ENCODE measurements around the gene LECT2.

LECT2 gene

DNA sequence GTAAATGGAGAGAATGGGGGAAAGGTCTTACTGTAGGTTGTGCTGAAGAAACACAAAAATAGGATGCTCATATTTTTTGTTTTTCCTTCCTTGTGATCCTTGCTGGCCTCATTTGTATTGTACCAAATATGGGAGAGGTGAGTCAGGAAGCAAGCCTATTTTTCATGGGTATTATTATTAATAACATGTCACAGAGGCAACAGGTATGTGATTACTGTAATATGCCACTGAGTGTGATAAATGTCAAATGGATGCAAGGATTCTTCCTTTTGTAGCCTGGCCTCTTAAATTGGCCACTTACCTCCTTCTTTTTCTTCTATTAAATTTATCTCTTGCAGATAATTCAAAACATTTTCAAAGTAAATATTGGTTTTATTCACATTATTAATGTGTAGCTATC, 10.2 kb downstream of the LECT2 start:
- H3K27ac ChIP-seq (replicated peaks), result no peak overlapping the region
- no peak overlapping the region for H3K4me3 ChIP-seq (replicated peaks; ENCODE audit: insufficient read depth, low read length)
- DNase-seq (ENCODE audit: low read depth in 1 of 2, low spot score in 1 of 2), result no peak
- TF ChIP-seq POLR2AphosphoS5 (IDR thresholded peaks at IDR 0.05; ENCODE audit: low read depth) (no peak), GABPA (IDR thresholded peaks at IDR 0.05; ENCODE audit: low read depth) (no peak), SPI1 (IDR thresholded peaks at IDR 0.05; ENCODE audit: borderline replicate concordance, low read depth) (no peak)
- TF ChIP-seq, protein P1, sequence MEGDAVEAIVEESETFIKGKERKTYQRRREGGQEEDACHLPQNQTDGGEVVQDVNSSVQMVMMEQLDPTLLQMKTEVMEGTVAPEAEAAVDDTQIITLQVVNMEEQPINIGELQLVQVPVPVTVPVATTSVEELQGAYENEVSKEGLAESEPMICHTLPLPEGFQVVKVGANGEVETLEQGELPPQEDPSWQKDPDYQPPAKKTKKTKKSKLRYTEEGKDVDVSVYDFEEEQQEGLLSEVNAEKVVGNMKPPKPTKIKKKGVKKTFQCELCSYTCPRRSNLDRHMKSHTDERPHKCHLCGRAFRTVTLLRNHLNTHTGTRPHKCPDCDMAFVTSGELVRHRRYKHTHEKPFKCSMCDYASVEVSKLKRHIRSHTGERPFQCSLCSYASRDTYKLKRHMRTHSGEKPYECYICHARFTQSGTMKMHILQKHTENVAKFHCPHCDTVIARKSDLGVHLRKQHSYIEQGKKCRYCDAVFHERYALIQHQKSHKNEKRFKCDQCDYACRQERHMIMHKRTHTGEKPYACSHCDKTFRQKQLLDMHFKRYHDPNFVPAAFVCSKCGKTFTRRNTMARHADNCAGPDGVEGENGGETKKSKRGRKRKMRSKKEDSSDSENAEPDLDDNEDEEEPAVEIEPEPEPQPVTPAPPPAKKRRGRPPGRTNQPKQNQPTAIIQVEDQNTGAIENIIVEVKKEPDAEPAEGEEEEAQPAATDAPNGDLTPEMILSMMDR (IDR thresholded peaks at IDR 0.05; ENCODE audit: insufficient read depth, low read length), result no peak
- TF ChIP-seq, protein P2, sequence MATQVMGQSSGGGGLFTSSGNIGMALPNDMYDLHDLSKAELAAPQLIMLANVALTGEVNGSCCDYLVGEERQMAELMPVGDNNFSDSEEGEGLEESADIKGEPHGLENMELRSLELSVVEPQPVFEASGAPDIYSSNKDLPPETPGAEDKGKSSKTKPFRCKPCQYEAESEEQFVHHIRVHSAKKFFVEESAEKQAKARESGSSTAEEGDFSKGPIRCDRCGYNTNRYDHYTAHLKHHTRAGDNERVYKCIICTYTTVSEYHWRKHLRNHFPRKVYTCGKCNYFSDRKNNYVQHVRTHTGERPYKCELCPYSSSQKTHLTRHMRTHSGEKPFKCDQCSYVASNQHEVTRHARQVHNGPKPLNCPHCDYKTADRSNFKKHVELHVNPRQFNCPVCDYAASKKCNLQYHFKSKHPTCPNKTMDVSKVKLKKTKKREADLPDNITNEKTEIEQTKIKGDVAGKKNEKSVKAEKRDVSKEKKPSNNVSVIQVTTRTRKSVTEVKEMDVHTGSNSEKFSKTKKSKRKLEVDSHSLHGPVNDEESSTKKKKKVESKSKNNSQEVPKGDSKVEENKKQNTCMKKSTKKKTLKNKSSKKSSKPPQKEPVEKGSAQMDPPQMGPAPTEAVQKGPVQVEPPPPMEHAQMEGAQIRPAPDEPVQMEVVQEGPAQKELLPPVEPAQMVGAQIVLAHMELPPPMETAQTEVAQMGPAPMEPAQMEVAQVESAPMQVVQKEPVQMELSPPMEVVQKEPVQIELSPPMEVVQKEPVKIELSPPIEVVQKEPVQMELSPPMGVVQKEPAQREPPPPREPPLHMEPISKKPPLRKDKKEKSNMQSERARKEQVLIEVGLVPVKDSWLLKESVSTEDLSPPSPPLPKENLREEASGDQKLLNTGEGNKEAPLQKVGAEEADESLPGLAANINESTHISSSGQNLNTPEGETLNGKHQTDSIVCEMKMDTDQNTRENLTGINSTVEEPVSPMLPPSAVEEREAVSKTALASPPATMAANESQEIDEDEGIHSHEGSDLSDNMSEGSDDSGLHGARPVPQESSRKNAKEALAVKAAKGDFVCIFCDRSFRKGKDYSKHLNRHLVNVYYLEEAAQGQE (IDR thresholded peaks at IDR 0.05; ENCODE audit: insufficient replicate concordance, low read depth), result no peak
- H3K27me3 ChIP-seq (ENCODE audit: insufficient read depth, poor library complexity, severe bottlenecking), result no peaks in the 10 kb centered on the region

DNA sequence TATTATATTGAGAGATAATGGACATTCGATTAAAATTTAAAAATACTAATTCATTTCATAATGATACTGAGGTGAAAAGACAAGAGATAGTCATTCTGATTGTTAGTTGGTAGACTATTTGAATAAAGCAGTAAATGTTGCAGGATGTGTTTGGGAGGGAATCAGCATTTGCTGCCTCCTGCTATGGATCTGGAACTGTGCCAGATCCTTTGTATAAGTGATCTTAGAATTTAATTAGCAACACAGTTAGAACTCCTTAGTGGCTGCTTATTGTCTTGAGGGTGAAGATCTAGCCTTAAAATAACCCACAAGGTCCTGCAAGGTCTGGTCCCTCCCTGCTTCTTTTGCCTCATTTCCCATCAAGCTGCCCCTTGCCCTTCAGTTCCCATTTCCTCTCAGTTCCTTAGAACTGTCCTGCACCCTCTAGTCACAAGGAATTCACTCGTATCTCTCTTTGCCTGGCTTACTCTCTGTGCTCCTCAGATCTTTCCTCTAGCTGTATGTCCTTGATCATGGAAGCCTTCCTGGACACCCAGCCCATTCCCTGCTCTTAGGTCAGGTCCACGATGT, 12.5 kb downstream of the LECT2 start:
- Histone ChIP-seq H3K27me3 (ENCODE audit: insufficient read depth, poor library complexity, severe bottlenecking) (no peaks in the 10 kb centered on the region), H3K4me3 (replicated peaks; ENCODE audit: insufficient read depth, low read length) (no peak overlapping the region), H3K27ac (replicated peaks) (no peak overlapping the region)
- TF ChIP-seq, protein P2 (IDR thresholded peaks at IDR 0.05; ENCODE audit: insufficient replicate concordance, low read depth), result no peak
- TF ChIP-seq SPI1 (IDR thresholded peaks at IDR 0.05; ENCODE audit: borderline replicate concordance, low read depth) (no peak), GABPA (IDR thresholded peaks at IDR 0.05; ENCODE audit: low read depth) (no peak), POLR2AphosphoS5 (IDR thresholded peaks at IDR 0.05; ENCODE audit: low read depth) (no peak)
- TF ChIP-seq, protein P1 (IDR thresholded peaks at IDR 0.05; ENCODE audit: insufficient read depth, low read length), result no peak
- no peak for DNase-seq (ENCODE audit: low read depth in 1 of 2, low spot score in 1 of 2)

DNA sequence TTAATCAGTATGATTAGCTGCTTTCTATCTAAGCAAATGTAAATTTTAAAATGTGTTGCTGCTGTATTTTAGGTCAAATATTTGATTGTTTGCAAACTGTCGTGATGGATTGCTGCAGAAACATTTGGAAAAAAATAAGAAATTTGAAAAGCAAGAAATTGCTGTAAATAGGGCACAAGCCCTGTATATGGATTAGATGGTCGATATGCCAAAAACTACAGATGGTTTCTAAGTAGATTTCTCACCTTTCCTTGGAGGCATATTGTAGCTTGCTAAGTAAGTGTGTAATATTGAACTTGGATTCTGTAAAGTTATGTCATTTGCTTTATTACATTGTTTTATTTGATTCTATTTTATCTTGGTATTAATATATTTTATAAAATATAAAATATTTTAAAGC, 13.1 kb downstream of the LECT2 start:
- H3K4me3 ChIP-seq (replicated peaks; ENCODE audit: insufficient read depth, low read length), result no peak overlapping the region
- H3K27me3 ChIP-seq (ENCODE audit: insufficient read depth, poor library complexity, severe bottlenecking), result no peaks in the 10 kb centered on the region
- TF ChIP-seq, protein P1 (IDR thresholded peaks at IDR 0.05; ENCODE audit: insufficient read depth, low read length), result no peak
- TF ChIP-seq, protein P2 (IDR thresholded peaks at IDR 0.05; ENCODE audit: insufficient replicate concordance, low read depth), result no peak
- TF ChIP-seq POLR2AphosphoS5 (IDR thresholded peaks at IDR 0.05; ENCODE audit: low read depth) (no peak), SPI1 (IDR thresholded peaks at IDR 0.05; ENCODE audit: borderline replicate concordance, low read depth) (no peak), GABPA (IDR thresholded peaks at IDR 0.05; ENCODE audit: low read depth) (no peak)
- no peak for DNase-seq (ENCODE audit: low read depth in 1 of 2, low spot score in 1 of 2)
- H3K27ac ChIP-seq (replicated peaks), result no peak overlapping the region
